ENCODE results near the gene RHBDL2.
"Not testable (repeated sequence)": the region's sequence is repeated elsewhere in the genome, so short reads cannot be mapped to it uniquely, and the experiment has no call there.

The RHBDL2 gene

GRCh38 chr1:38845088-38845487 lies 96.5 kb downstream of the RHBDL2 start:
- H2AK5ac ChIP-seq (ENCODE audit: low read length, severe bottlenecking); H2BK12ac ChIP-seq (ENCODE audit: low read length in 2 of 2); H3K18ac ChIP-seq (ENCODE audit: low read depth in 1 of 2, low read length in 2 of 2); H3K9me3 ChIP-seq (ENCODE audit: control insufficient read depth, low read length); H3K4me3 ChIP-seq (ENCODE audit: insufficient read depth in 1 of 2, low read depth in 1 of 2, low read length in 2 of 2); H3K23ac ChIP-seq (ENCODE audit: low read length in 2 of 2); H4K91ac ChIP-seq (ENCODE audit: low read length); H3K4me1 ChIP-seq (ENCODE audit: control insufficient read depth, insufficient read depth, low read depth, low read length); H3K14ac ChIP-seq (ENCODE audit: low read length in 2 of 2); DNase-seq; H2BK120ac ChIP-seq (ENCODE audit: low read depth, low read length); H3K9ac ChIP-seq (ENCODE audit: low read length); H3K4me2 ChIP-seq (ENCODE audit: low read length, poor library complexity, severe bottlenecking); H3K27me3 ChIP-seq (ENCODE audit: control insufficient read depth in 1 of 2, insufficient read depth in 1 of 2, low read length in 2 of 2); H2BK5ac ChIP-seq (ENCODE audit: low read depth, low read length, poor library complexity, severe bottlenecking); H3K4ac ChIP-seq (ENCODE audit: low read depth in 1 of 2, low read length in 2 of 2); H4K8ac ChIP-seq (ENCODE audit: low read length); H3K27ac ChIP-seq (ENCODE audit: low read length, poor library complexity, severe bottlenecking); H2AFZ ChIP-seq (ENCODE audit: low read depth, low read length); H2BK15ac ChIP-seq (ENCODE audit: low read depth, poor library complexity, severe bottlenecking): not testable (repeated sequence)
- Histone ChIP-seq H3K36me3 (ENCODE audit: control insufficient read depth in 1 of 2, insufficient read depth in 2 of 2, low read depth in 1 of 2, low read length in 2 of 2) (peaks cover 18 to 89% of the 10 kb centered on the region in 2 experiments), H3K79me1 (replicated peaks; ENCODE audit: low read length, poor library complexity, severe bottlenecking) (peaks cover 24% of the 10 kb centered on the region)
- WGBS: 94% methylated on average over 3 of the region's 3 CpGs

GRCh38 chr1:38840281-38840680 lies 101.3 kb downstream of the RHBDL2 start:
- Histone ChIP-seq H4K91ac (ENCODE audit: low read length) (no peak overlapping the region), H3K9ac (ENCODE audit: low read length) (peak overlapping the region; percentile 29)
- 96% methylated on average over 2 of the region's 2 CpGs for WGBS

GRCh38 chr1:38839363-38839762 lies 102.3 kb downstream of the RHBDL2 start:
- H3K27ac ChIP-seq (ENCODE audit: low read length, poor library complexity, severe bottlenecking): no peak overlapping the region
- 97% methylated on average over 9 of the region's 9 CpGs for WGBS

More at GRCh38 chr1:38840281-38840680, 101.3 kb downstream of the RHBDL2 start:
- H3K36me3 ChIP-seq (ENCODE audit: control insufficient read depth in 1 of 2, insufficient read depth in 2 of 2, low read depth in 1 of 2, low read length in 2 of 2): peaks cover 17 to 77% of the 10 kb centered on the region in 2 experiments
- no peak overlapping the region for H2AK5ac ChIP-seq (ENCODE audit: low read length, severe bottlenecking)
- DNase-seq: no peak
- no peak overlapping the region for H2AFZ ChIP-seq (ENCODE audit: low read depth, low read length)
- H3K4me2 ChIP-seq (ENCODE audit: low read length, poor library complexity, severe bottlenecking): no peak overlapping the region
- H3K18ac ChIP-seq (ENCODE audit: low read depth in 1 of 2, low read length in 2 of 2): no peak overlapping the region
- no peak overlapping the region for H2BK120ac ChIP-seq (ENCODE audit: low read depth, low read length)
- H3K27me3 ChIP-seq (ENCODE audit: control insufficient read depth in 1 of 2, insufficient read depth in 1 of 2, low read length in 2 of 2): no peaks in the 10 kb centered on the region
- H3K79me1 ChIP-seq (replicated peaks; ENCODE audit: low read length, poor library complexity, severe bottlenecking): peaks cover 21% of the 10 kb centered on the region
- H3K4ac ChIP-seq (ENCODE audit: low read depth in 1 of 2, low read length in 2 of 2): no peak overlapping the region
- no peak overlapping the region for H3K27ac ChIP-seq (ENCODE audit: low read length, poor library complexity, severe bottlenecking)
- H3K23ac ChIP-seq (ENCODE audit: low read length in 2 of 2): no peak overlapping the region
- no peak overlapping the region for H3K4me3 ChIP-seq (ENCODE audit: insufficient read depth in 1 of 2, low read depth in 1 of 2, low read length in 2 of 2)
- no peak overlapping the region for H4K8ac ChIP-seq (ENCODE audit: low read length)
- no peak overlapping the region for H2BK5ac ChIP-seq (ENCODE audit: low read depth, low read length, poor library complexity, severe bottlenecking)
- H2BK12ac ChIP-seq (ENCODE audit: low read length in 2 of 2): no peak overlapping the region
- H3K4me1 ChIP-seq (ENCODE audit: control insufficient read depth, insufficient read depth, low read depth, low read length): no peaks in the 10 kb centered on the region
- no peaks in the 10 kb centered on the region for H3K9me3 ChIP-seq (ENCODE audit: control insufficient read depth, low read length)
- H3K14ac ChIP-seq (ENCODE audit: low read length in 2 of 2): no peak overlapping the region
- H2BK15ac ChIP-seq (ENCODE audit: low read depth, poor library complexity, severe bottlenecking): no peak overlapping the region

GRCh38 chr1:38836316-38836715 lies 105.3 kb downstream of the RHBDL2 start:
- Histone ChIP-seq H3K27me3 (ENCODE audit: control insufficient read depth in 1 of 2, insufficient read depth in 1 of 2, low read length in 2 of 2) (peaks cover 8 to 11% of the 10 kb centered on the region in 2 experiments), H3K36me3 (ENCODE audit: control insufficient read depth in 1 of 2, insufficient read depth in 2 of 2, low read depth in 1 of 2, low read length in 2 of 2) (peaks cover 14 to 44% of the 10 kb centered on the region in 2 experiments), H3K79me1 (replicated peaks; ENCODE audit: low read length, poor library complexity, severe bottlenecking) (peaks cover 10% of the 10 kb centered on the region)
- not testable (repeated sequence) for DNase-seq; H3K9ac ChIP-seq (ENCODE audit: low read length); H3K4me2 ChIP-seq (ENCODE audit: low read length, poor library complexity, severe bottlenecking); H3K14ac ChIP-seq (ENCODE audit: low read length in 2 of 2); H4K91ac ChIP-seq (ENCODE audit: low read length); H3K27ac ChIP-seq (ENCODE audit: low read length, poor library complexity, severe bottlenecking); H3K9me3 ChIP-seq (ENCODE audit: control insufficient read depth, low read length); H2BK12ac ChIP-seq (ENCODE audit: low read length in 2 of 2); H2BK5ac ChIP-seq (ENCODE audit: low read depth, low read length, poor library complexity, severe bottlenecking); H2BK120ac ChIP-seq (ENCODE audit: low read depth, low read length); H3K4me3 ChIP-seq (ENCODE audit: insufficient read depth in 1 of 2, low read depth in 1 of 2, low read length in 2 of 2); H4K8ac ChIP-seq (ENCODE audit: low read length); H2BK15ac ChIP-seq (ENCODE audit: low read depth, poor library complexity, severe bottlenecking); H2AFZ ChIP-seq (ENCODE audit: low read depth, low read length); H3K18ac ChIP-seq (ENCODE audit: low read depth in 1 of 2, low read length in 2 of 2); H2AK5ac ChIP-seq (ENCODE audit: low read length, severe bottlenecking); H3K4ac ChIP-seq (ENCODE audit: low read depth in 1 of 2, low read length in 2 of 2); H3K4me1 ChIP-seq (ENCODE audit: control insufficient read depth, insufficient read depth, low read depth, low read length); H3K23ac ChIP-seq (ENCODE audit: low read length in 2 of 2)
- 93% methylated on average over 9 of the region's 10 CpGs for WGBS

More at GRCh38 chr1:38839363-38839762, 102.3 kb downstream of the RHBDL2 start:
- no peak overlapping the region for H2BK12ac ChIP-seq (ENCODE audit: low read length in 2 of 2)
- H3K36me3 ChIP-seq (ENCODE audit: control insufficient read depth in 1 of 2, insufficient read depth in 2 of 2, low read depth in 1 of 2, low read length in 2 of 2): peaks cover 17 to 68% of the 10 kb centered on the region in 2 experiments
- H3K4me3 ChIP-seq (ENCODE audit: insufficient read depth in 1 of 2, low read depth in 1 of 2, low read length in 2 of 2): no peak overlapping the region
- no peak overlapping the region for H4K8ac ChIP-seq (ENCODE audit: low read length)
- H2BK15ac ChIP-seq (ENCODE audit: low read depth, poor library complexity, severe bottlenecking): no peak overlapping the region
- H2AFZ ChIP-seq (ENCODE audit: low read depth, low read length): no peak overlapping the region
- H3K4me2 ChIP-seq (ENCODE audit: low read length, poor library complexity, severe bottlenecking): no peak overlapping the region
- no peak overlapping the region for H3K4ac ChIP-seq (ENCODE audit: low read depth in 1 of 2, low read length in 2 of 2)
- H4K91ac ChIP-seq (ENCODE audit: low read length): no peak overlapping the region
- no peaks in the 10 kb centered on the region for H3K27me3 ChIP-seq (ENCODE audit: control insufficient read depth in 1 of 2, insufficient read depth in 1 of 2, low read length in 2 of 2)
- peaks cover 19% of the 10 kb centered on the region for H3K79me1 ChIP-seq (replicated peaks; ENCODE audit: low read length, poor library complexity, severe bottlenecking)
- no peaks in the 10 kb centered on the region for H3K9me3 ChIP-seq (ENCODE audit: control insufficient read depth, low read length)
- H3K9ac ChIP-seq (ENCODE audit: low read length): no peak overlapping the region
- no peak for DNase-seq
- H2AK5ac ChIP-seq (ENCODE audit: low read length, severe bottlenecking): no peak overlapping the region
- H3K23ac ChIP-seq (ENCODE audit: low read length in 2 of 2): no peak overlapping the region
- no peak overlapping the region for H2BK120ac ChIP-seq (ENCODE audit: low read depth, low read length)
- peaks cover 2% of the 10 kb centered on the region for H3K4me1 ChIP-seq (ENCODE audit: control insufficient read depth, insufficient read depth, low read depth, low read length)
- H2BK5ac ChIP-seq (ENCODE audit: low read depth, low read length, poor library complexity, severe bottlenecking): no peak overlapping the region
- H3K14ac ChIP-seq (ENCODE audit: low read length in 2 of 2): no peak overlapping the region
- no peak overlapping the region for H3K18ac ChIP-seq (ENCODE audit: low read depth in 1 of 2, low read length in 2 of 2)

All from mesenchymal stem cell (in vitro differentiated cells and primary cell).